CD4-positive, alpha-beta T cell treated with Interleukin-15 for 1 hour (primary cell): ENCODE data around the gene PYGO2.
A peak's percentile ranks its signal among the peaks of the same experiment; 100 is the strongest.
"Not testable (repeated sequence)": the region's sequence is repeated elsewhere in the genome, so short reads cannot be mapped to it uniquely, and the experiment has no call there.

ENCODE experiments used
- DNase-seq: peaks from one replicate; pipeline ENCODE4 v3.0.0-alpha.2; 2020

The PYGO2 gene

GRCh38 chr1:154977762-154978161 lies 16.2 kb upstream of the PYGO2 start:
- DNase-seq: not testable (repeated sequence)

GRCh38 chr1:154975409-154976059 lies 14.0 kb upstream of the PYGO2 start:
- peak; percentile 58 for DNase-seq

- peak; percentile 96 for DNase-seq
These were observed 13.3 kb upstream of the PYGO2 start for GRCh38 chr1:154974808-154975408.

- peak; percentile 99 for DNase-seq
These were observed 12.7 kb upstream of the PYGO2 start, which contains the start of gene CKS1B for GRCh38 chr1:154974102-154974807. Gene CKS1B (plus strand): TSS chr1:154974681. CDS start chr1:154974746, 65 bp downstream.

- DNase-seq: peak; percentile 93
These were observed 11.9 kb upstream of the PYGO2 start for GRCh38 chr1:154973344-154974101.

- no peak for DNase-seq
These were observed 11.1 kb upstream of the PYGO2 start for GRCh38 chr1:154972517-154973343.

- no peak for DNase-seq
These were observed 10.6 kb upstream of the PYGO2 start for GRCh38 chr1:154972213-154972516.

GRCh38 chr1:154971341-154971998 lies 9.9 kb upstream of the PYGO2 start:
- no peak for DNase-seq

- peak; percentile 67 for DNase-seq
These were observed 9.2 kb upstream of the PYGO2 start, which contains the start of gene SHC1 for GRCh38 chr1:154970631-154971340. Gene SHC1 (minus strand): TSS chr1:154970747. CDS start chr1:154970526, 221 bp downstream.

GRCh38 chr1:154969860-154970452 lies 8.4 kb upstream of the PYGO2 start:
- no peak for DNase-seq

GRCh38 chr1:154969246-154969645 lies 7.7 kb upstream of the PYGO2 start:
- no peak for DNase-seq

GRCh38 chr1:154968731-154969130 lies 7.1 kb upstream of the PYGO2 start:
- no peak for DNase-seq

- no peak for DNase-seq
These were observed 5.9 kb upstream of the PYGO2 start for GRCh38 chr1:154967331-154967950.

- no peak for DNase-seq
These were observed 4.5 kb upstream of the PYGO2 start for GRCh38 chr1:154966111-154966510.

GRCh38 chr1:154964359-154964758 lies 2.8 kb upstream of the PYGO2 start:
- DNase-seq: no peak

GRCh38 chr1:154963643-154964042 lies 2.1 kb upstream of the PYGO2 start:
- DNase-seq: no peak

GRCh38 chr1:154962795-154963330 lies 1.3 kb upstream of the PYGO2 start:
- DNase-seq: no peak

GRCh38 chr1:154962156-154962749 lies 671 bp upstream of the PYGO2 start:
- DNase-seq: no peak

GRCh38 chr1:154960446-154961136 lies 991 bp downstream of the PYGO2 start:
- no peak for DNase-seq
